HCT116 (cell line): ENCODE data around the gene OBSCN. TPM values are rescaled to one million over a fixed set of nuclear protein-coding genes. Genes with fewer than 3 reads are reported as not detected.

Experiments used
- ATAC-seq: fragments of 200-7000 bp; cut with Tn5 transposase; 2 replicates; pipeline ENCODE4 v1.9.1; 2020; ENCODE audit warnings: mild to moderate bottlenecking, moderate library complexity
- BruUV-seq: library from RNA; stranded (reverse); fragments of 400-500 nt; replicated peaks from 2 replicates; lab custom pipeline; 2021; lab: Mats Ljungman, UMichigan
- CTCF ChIA-PET: fragments of 300-600 bp; sonication (Branson Sonifier 250); formaldehyde crosslinking; loops from one replicate; lab custom pipeline; 2021; ENCODE audit warnings: antibody characterized with exemption; lab: Charles Lee
- POLR2A ChIA-PET: fragments of 300-600, 350-600 bp; sonication (Branson Sonifier 250); formaldehyde crosslinking; loops from one replicate; lab custom pipeline; 2021; ENCODE audit warnings: antibody characterized with exemption; lab: Charles Lee
- RAD21 ChIA-PET, 2 experiments: fragments of 300-600 bp; sonication (Branson Sonifier 250); formaldehyde crosslinking; loops; one replicate each; lab custom pipeline; 2023; ENCODE audit warnings: low total read pairs in 2 of 2; ENCODE audit not compliant: uncharacterized antibody in 2 of 2, unreplicated experiment in 2 of 2, low non-redundant PET in 1 of 2; lab: Charles Lee
- DNase-seq: peaks from one replicate; pipeline ENCODE4 v3.0.0-alpha.2; 2010; ENCODE audit warnings: low read depth, low spot score
- H2AFZ ChIP-seq: fragments of 200-600 bp; shearing (Covaris generic), sonication (generic); 2 replicates; pipeline ENCODE4 v1.6.1; 2017; ENCODE audit warnings: low read depth, mixed run types, mixed read lengths, antibody characterized with exemption, low read length; ENCODE audit not compliant: poor library complexity, severe bottlenecking
- H3K27ac ChIP-seq: 2 replicates; pipeline ENCODE4 v1.5.1; 2012; ENCODE audit warnings: low read depth, low read length
- H3K27me3 ChIP-seq: fragments of 200-600 bp; sonication (generic); 2 replicates; pipeline ENCODE4 v1.6.1; 2016; ENCODE audit warnings: mixed run types, low read length, mixed read lengths; ENCODE audit not compliant: insufficient read depth
- H3K36me3 ChIP-seq, 2 experiments: fragments of 200-500 bp in 1 of 2; fragments of 200-600 bp in 1 of 2; sonication (Bioruptor generic) in 1 of 2; sonication (generic) in 1 of 2; 2 replicates each; pipeline versions ENCODE4 v1.5.1 to v1.6.1; 2014 to 2016; ENCODE audit warnings: low read length in 2 of 2, inconsistent platforms in 1 of 2, mixed read lengths in 1 of 2, mixed run types in 1 of 2; ENCODE audit not compliant: insufficient read depth in 2 of 2, control insufficient read depth in 1 of 2
- H3K4me1 ChIP-seq, 2 experiments: fragments of 200-600 bp in 1 of 2; sonication (generic) in 1 of 2; 2 replicates each; pipeline versions ENCODE4 v1.5.1 to v1.6.1; 2012 to 2017; ENCODE audit warnings: low read length in 2 of 2, inconsistent platforms in 1 of 2, mild to moderate bottlenecking in 1 of 2, mixed read lengths in 1 of 2, mixed run types in 1 of 2, moderate library complexity in 1 of 2; ENCODE audit not compliant: insufficient read depth in 2 of 2, control insufficient read depth in 1 of 2
- H3K4me2 ChIP-seq: fragments of 200-600 bp; sonication (generic); 2 replicates; pipeline ENCODE4 v1.6.1; 2017; ENCODE audit warnings: mixed run types, low read length, mixed read lengths
- H3K4me3 ChIP-seq, 2 experiments: fragments of 200-600 bp in 1 of 2; sonication (generic) in 1 of 2; replicated peaks in 1 of 2; 2 replicates each; pipeline ENCODE4 v1.5.1; 2011 to 2016; ENCODE audit warnings: low read length in 2 of 2, control low read depth in 1 of 2, low read depth in 1 of 2, mild to moderate bottlenecking in 1 of 2, mixed read lengths in 1 of 2, mixed run types in 1 of 2
- H3K79me2 ChIP-seq: fragments of 200-600 bp; sonication (generic); 2 replicates; pipeline ENCODE4 v1.6.1; 2017; ENCODE audit warnings: mild to moderate bottlenecking, mixed run types, low read length, moderate library complexity, mixed read lengths; ENCODE audit not compliant: insufficient read depth
- H3K9ac ChIP-seq: fragments of 200-600 bp; sonication (generic); 2 replicates; pipeline ENCODE4 v1.6.1; 2016; ENCODE audit warnings: low read length, mixed read lengths
- H3K9me2 ChIP-seq: fragments of 200-600 bp; sonication (generic), shearing (Covaris generic); 2 replicates; pipeline ENCODE4 v1.6.1; 2017; ENCODE audit warnings: mixed run types, mild to moderate bottlenecking, moderate library complexity; ENCODE audit not compliant: insufficient read depth
- H3K9me3 ChIP-seq, 2 experiments: fragments of 200-500 bp in 1 of 2; fragments of 200-600 bp in 1 of 2; sonication (Bioruptor generic) in 1 of 2; sonication (generic) in 1 of 2; 2 replicates each; pipeline ENCODE4 v1.6.1; 2014 to 2017; ENCODE audit warnings: low read length in 2 of 2, mixed read lengths in 2 of 2, inconsistent platforms in 1 of 2, low read depth in 1 of 2, mild to moderate bottlenecking in 1 of 2, mixed run types in 1 of 2, moderate library complexity in 1 of 2; ENCODE audit not compliant: control insufficient read depth in 1 of 2, insufficient read depth in 1 of 2
- H4K20me1 ChIP-seq: fragments of 200-600 bp; sonication (generic), shearing (Covaris generic); 2 replicates; pipeline ENCODE4 v1.6.1; 2017; ENCODE audit warnings: mixed run types, mild to moderate bottlenecking, moderate library complexity; ENCODE audit not compliant: insufficient read depth
- ATF3 ChIP-seq: IDR thresholded peaks from 2 replicates; pipeline ENCODE4 v1.6.1; 2012
- CTCF ChIP-seq, 3 experiments: fragments of 200-600 bp in 1 of 3; sonication (generic) in 1 of 3; IDR thresholded peaks in 2 of 3; conservative IDR thresholded peaks in 1 of 3; 2 replicates each; pipeline ENCODE4 v1.5.1; 2012 to 2017; ENCODE audit warnings: low read depth in 2 of 3, low read length in 2 of 3, antibody characterized with exemption in 1 of 3, borderline replicate concordance in 1 of 3, control low read depth in 1 of 3, mild to moderate bottlenecking in 1 of 3, mixed read lengths in 1 of 3, mixed run types in 1 of 3, moderate library complexity in 1 of 3; ENCODE audit not compliant: insufficient read depth in 1 of 3
- EZH2 ChIP-seq: fragments of 200-600 bp; sonication (generic); IDR thresholded peaks from 2 replicates; pipeline ENCODE4 v1.6.1; 2017; ENCODE audit warnings: antibody characterized with exemption, mixed run types
- EZH2phosphoT487 ChIP-seq: fragments of 200-600 bp; IDR thresholded peaks from 2 replicates; pipeline ENCODE4 v1.6.1; 2018; ENCODE audit warnings: antibody characterized with exemption, borderline replicate concordance
- FOSL1 ChIP-seq: IDR thresholded peaks from 2 replicates; pipeline ENCODE4 v1.6.1; 2012; ENCODE audit warnings: low read depth
- JUND ChIP-seq: IDR thresholded peaks from 2 replicates; pipeline ENCODE4 v1.6.1; 2012
- SIN3A ChIP-seq: IDR thresholded peaks from 2 replicates; pipeline ENCODE4 v1.6.1; 2012; ENCODE audit warnings: low read depth
- SP1 ChIP-seq: IDR thresholded peaks from 2 replicates; pipeline ENCODE4 v1.6.1; 2012; ENCODE audit warnings: low read depth
- ZBTB33 ChIP-seq: IDR thresholded peaks from 2 replicates; pipeline ENCODE4 v1.6.1; 2011; ENCODE audit warnings: mild to moderate bottlenecking, low read length, moderate library complexity; ENCODE audit not compliant: insufficient replicate concordance; ENCODE audit errors: extremely low read depth
- ZFX ChIP-seq: fragments of 450-650 bp; IDR thresholded peaks from 2 replicates; pipeline ENCODE4 v1.6.1; 2017
- ZNF274 ChIP-seq: fragments of 200-500 bp; sonication (Bioruptor generic); IDR thresholded peaks from 2 replicates; pipeline ENCODE4 v1.6.1; 2014; ENCODE audit warnings: mild to moderate bottlenecking, low read depth, low read length, inconsistent platforms
- intact Hi-C: fragments of 100-400 bp; cut with micrococcal nuclease; formaldehyde crosslinking; loops from 2 replicates; pipeline ENCODE4 v1.10.0; 2022
- total RNA-seq: library from RNA; stranded (reverse); gene quantifications from one replicate; pipeline ENCODE4 v1.2.1, GENCODE V29; 2021; ENCODE audit not compliant: unreplicated experiment

The OBSCN gene
- total RNA-seq, 1 experiment from 2014 or later = 16.6 TPM

- TF ChIP-seq ZNF274 (no peak), SP1 (no peak), ZBTB33 (no peak), EZH2 (no peak)
These were observed 129.3 kb downstream of the OBSCN start (continued) for GRCh38 chr1:228337031-228337564.

- DNase-seq (no peak), ATAC-seq (no peak)
- RAD21 ChIA-PET = no interaction called here
- Histone ChIP-seq H3K27ac (no peak overlapping the region), H2AFZ (no peak overlapping the region), H3K4me3 (no peak overlapping the region), H3K9me2 (no peaks in the 10 kb centered on the region), H3K4me2 (no peak overlapping the region), H3K27me3 (no peaks in the 10 kb centered on the region), H3K9ac (no peak overlapping the region), H3K36me3 (no peaks in the 10 kb centered on the region; a peak in 1 of 4 replicates), H3K4me1 (no peaks in the 10 kb centered on the region), H3K79me2 (no peaks in the 10 kb centered on the region), H3K9me3 (no peaks in the 10 kb centered on the region), H4K20me1 (no peaks in the 10 kb centered on the region)
- POLR2A ChIA-PET = no interaction called here
- intact Hi-C loops = no loop called here
- CTCF ChIA-PET = no interaction called here
- TF ChIP-seq ATF3 (no peak), FOSL1 (no peak), SIN3A (no peak), EZH2 (no peak), CTCF (IDR thresholded peaks at IDR 0.05 in 2 of 3, conservative IDR thresholded peaks at IDR 0.05 in 1 of 3; ENCODE audit: borderline replicate concordance in 1 of 3, insufficient read depth in 1 of 3, low read depth in 2 of 3, low read length in 2 of 3) (no peak), JUND (no peak), ZFX (no peak), SP1 (no peak), EZH2phosphoT487 (no peak)
- no TSS peak for BruUV-seq
These were observed 130.1 kb downstream of the OBSCN start for GRCh38 chr1:228337711-228338520.
